SW480 (cell line): ENCODE data around the gene KIAA2012.
A peak's percentile ranks its signal among the peaks of the same experiment; 100 is the strongest.
"Not testable (repeated sequence)": the region's sequence is repeated elsewhere in the genome, so short reads cannot be mapped to it uniquely, and the experiment has no call there.

Experiments used
- DNase-seq: peaks from one replicate; pipeline ENCODE4 v3.0.0-alpha.2; 2016; ENCODE audit warnings: low spot score

The KIAA2012 gene

GRCh38 chr2:202196727-202197126, 123.7 kb downstream of the KIAA2012 start:
- DNase-seq: no peak

- DNase-seq: no peak
These were observed 128.4 kb downstream of the KIAA2012 start for GRCh38 chr2:202201220-202202160.

GRCh38 chr2:202203348-202203747, 130.3 kb downstream of the KIAA2012 start:
- DNase-seq: no peak

- DNase-seq: no peak
These were observed 131.8 kb downstream of the KIAA2012 start for GRCh38 chr2:202204855-202205254.

- no peak for DNase-seq
These were observed 135.5 kb downstream of the KIAA2012 start for GRCh38 chr2:202208526-202208925.

GRCh38 chr2:202215179-202215578, 142.1 kb downstream of the KIAA2012 start:
- DNase-seq: no peak

GRCh38 chr2:202221873-202222272, 148.8 kb downstream of the KIAA2012 start:
- no peak for DNase-seq

GRCh38 chr2:202237787-202238233, 164.8 kb downstream of the KIAA2012 start:
- peak; percentile 46 for DNase-seq

- DNase-seq: peak; percentile 80
These were observed 165.5 kb downstream of the KIAA2012 start, which contains the start of gene SUMO1 for GRCh38 chr2:202238234-202239197. SUMO1 (minus strand) TSS chr2:202238597; CDS start chr2:202238451, 146 bp downstream.

- DNase-seq: not testable (repeated sequence)
These were observed 174.7 kb downstream of the KIAA2012 start for GRCh38 chr2:202247710-202248109.

- DNase-seq: no peak
These were observed 176.6 kb downstream of the KIAA2012 start for GRCh38 chr2:202249521-202250253.

- no peak for DNase-seq
These were observed 178.4 kb downstream of the KIAA2012 start for GRCh38 chr2:202251494-202251893.
